GM19238 (cell line): ENCODE measurements around the gene ENO4.

Experiments used
- DNase-seq: peaks from one replicate; pipeline ENCODE4 v3.0.0; 2011; ENCODE audit warnings: low spot score; ENCODE audit not compliant: insufficient read length

Gene ENO4

GRCh38 chr10:116849248-116850057, at the start of gene ENO4:
Gene ENO4, plus strand, starts transcription at chr10:116849499. Its CDS starts 68 bp downstream, at chr10:116849567.
- DNase-seq: peak; percentile 33

GRCh38 chr10:116800286-116800929, 48.9 kb upstream of the ENO4 start:
- no peak for DNase-seq

GRCh38 chr10:116801658-116802057, 47.6 kb upstream of the ENO4 start:
- DNase-seq: no peak

- DNase-seq: no peak
These were observed 46.8 kb upstream of the ENO4 start for GRCh38 chr10:116802474-116802873.

GRCh38 chr10:116802876-116803275, 46.4 kb upstream of the ENO4 start:
- DNase-seq: no peak

- no peak for DNase-seq
These were observed 45.6 kb upstream of the ENO4 start for GRCh38 chr10:116803451-116804249.

- DNase-seq: no peak
These were observed 40.6 kb upstream of the ENO4 start for GRCh38 chr10:116808706-116809105.

GRCh38 chr10:116809483-116810119, 39.7 kb upstream of the ENO4 start:
- DNase-seq: no peak

- no peak for DNase-seq
These were observed 39.2 kb upstream of the ENO4 start for GRCh38 chr10:116810120-116810500.

GRCh38 chr10:116810895-116811294, 38.4 kb upstream of the ENO4 start:
- no peak for DNase-seq

- DNase-seq: no peak
These were observed 37.6 kb upstream of the ENO4 start for GRCh38 chr10:116811691-116812090.

- DNase-seq: no peak
These were observed 33.5 kb upstream of the ENO4 start for GRCh38 chr10:116815641-116816415.

GRCh38 chr10:116817178-116817577, 32.1 kb upstream of the ENO4 start:
- no peak for DNase-seq

GRCh38 chr10:116817780-116818343, 31.4 kb upstream of the ENO4 start:
- DNase-seq: no peak

GRCh38 chr10:116819999-116820677, 29.2 kb upstream of the ENO4 start:
- DNase-seq: no peak

- no peak for DNase-seq
These were observed 23.4 kb upstream of the ENO4 start for GRCh38 chr10:116825901-116826300.

- no peak for DNase-seq
These were observed 22.5 kb upstream of the ENO4 start for GRCh38 chr10:116826803-116827202.

GRCh38 chr10:116827214-116827671, 22.1 kb upstream of the ENO4 start:
- no peak for DNase-seq

GRCh38 chr10:116828116-116828515, 21.2 kb upstream of the ENO4 start:
- no peak for DNase-seq

GRCh38 chr10:116829711-116830110, 19.6 kb upstream of the ENO4 start:
- no peak for DNase-seq
